Right lobe of liver (tissue), 4 donors: ENCODE measurements around the gene ZFR2.

ENCODE experiments used
- POLR2A ChIP-seq: fragments of 450-650 bp; IDR thresholded peaks from one replicate; pipeline ENCODE4 v1.6.1; 2017; ENCODE audit warnings: antibody characterized with exemption, mild to moderate bottlenecking
- TF ChIP-seq, protein P1 (sequence below), 4 donors: fragments of 200-600 bp in 3 of 4; fragments of 450-650 bp in 1 of 4; IDR thresholded peaks; one replicate each; pipeline versions ENCODE4 v1.5.1 to v1.8.0; 2016 to 2022; ENCODE audit warnings: antibody characterized with exemption in 4 of 4, mild to moderate bottlenecking in 2 of 4
- donor health status: DM: no; HTN: no; CAD: no.
- donor health status: DM: no; HTN: no; CAD: no.
- donor health status: DM: no; HTN: yes; CAD: no.

DNA sequence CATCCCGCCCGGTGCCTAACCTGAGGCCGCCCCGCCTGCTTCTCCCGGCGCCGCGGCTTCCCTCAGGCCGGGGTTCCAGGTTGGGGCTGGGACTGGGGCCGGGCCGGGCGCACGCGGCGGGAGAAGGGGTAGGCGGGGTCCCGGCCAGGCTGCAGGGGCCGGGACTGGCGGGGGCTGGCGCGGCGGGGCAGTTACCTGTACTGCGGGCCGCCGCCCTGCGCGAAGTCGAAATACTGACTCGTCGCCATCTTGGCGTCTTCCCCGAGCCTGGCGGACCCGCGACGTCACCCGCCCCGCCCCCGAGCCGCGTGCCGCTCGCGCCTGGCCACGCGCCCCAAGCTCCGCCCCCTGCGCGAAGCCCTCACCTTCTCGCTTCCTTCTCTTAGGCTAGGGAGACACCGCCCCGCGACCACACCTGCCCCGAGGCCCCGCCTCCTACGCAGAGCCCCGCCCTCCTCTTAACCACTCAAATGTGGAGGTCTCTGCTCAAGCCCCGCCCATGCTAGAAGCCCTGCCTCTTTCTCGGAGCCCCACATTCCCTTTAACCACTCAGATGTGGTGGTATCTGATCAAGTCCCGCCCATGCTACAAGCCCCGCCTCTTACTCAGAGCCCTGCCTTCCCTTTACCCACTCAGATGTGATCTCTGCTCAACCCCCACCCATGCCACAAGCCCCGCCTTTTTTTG, at the start of gene ZFR2:
- TF ChIP-seq, protein P1, sequence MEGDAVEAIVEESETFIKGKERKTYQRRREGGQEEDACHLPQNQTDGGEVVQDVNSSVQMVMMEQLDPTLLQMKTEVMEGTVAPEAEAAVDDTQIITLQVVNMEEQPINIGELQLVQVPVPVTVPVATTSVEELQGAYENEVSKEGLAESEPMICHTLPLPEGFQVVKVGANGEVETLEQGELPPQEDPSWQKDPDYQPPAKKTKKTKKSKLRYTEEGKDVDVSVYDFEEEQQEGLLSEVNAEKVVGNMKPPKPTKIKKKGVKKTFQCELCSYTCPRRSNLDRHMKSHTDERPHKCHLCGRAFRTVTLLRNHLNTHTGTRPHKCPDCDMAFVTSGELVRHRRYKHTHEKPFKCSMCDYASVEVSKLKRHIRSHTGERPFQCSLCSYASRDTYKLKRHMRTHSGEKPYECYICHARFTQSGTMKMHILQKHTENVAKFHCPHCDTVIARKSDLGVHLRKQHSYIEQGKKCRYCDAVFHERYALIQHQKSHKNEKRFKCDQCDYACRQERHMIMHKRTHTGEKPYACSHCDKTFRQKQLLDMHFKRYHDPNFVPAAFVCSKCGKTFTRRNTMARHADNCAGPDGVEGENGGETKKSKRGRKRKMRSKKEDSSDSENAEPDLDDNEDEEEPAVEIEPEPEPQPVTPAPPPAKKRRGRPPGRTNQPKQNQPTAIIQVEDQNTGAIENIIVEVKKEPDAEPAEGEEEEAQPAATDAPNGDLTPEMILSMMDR (IDR thresholded peaks at IDR 0.05) = no peak
- no peak for TF ChIP-seq POLR2A
